ENCODE data around the gene PCYOX1L. TPM values are rescaled to one million over a fixed set of nuclear protein-coding genes. Genes with fewer than 3 reads are reported as not detected.

PCYOX1L gene
- total and polyA plus RNA-seq, 8 donors = 2.1 to 13.4 (median 4.1) TPM; not detected in 1

- DNase-seq = no peak
- Histone ChIP-seq H3K4me3 (peak overlapping the region; percentile 46 to 63 (median 59)), H3K27ac (peak overlapping the region in 4 of 5 donors; percentile 88 to 95 (median 90)), H3K4me1 (peaks cover 4 to 26% (median 22%) of the 10 kb centered on the region in 4 donors), H3K27me3 (no peaks in the 10 kb centered on the region), H3K36me3 (peaks cover 0 to 75% (median 5%) of the 10 kb centered on the region in 4 donors), H3K9me3 (no peaks in the 10 kb centered on the region)
- TF ChIP-seq CTCF (IDR thresholded peaks at IDR 0.05) (no peak), POLR2A (IDR thresholded peaks at IDR 0.05) (no peak), EP300 (IDR thresholded peaks at IDR 0.05) (no peak), POLR2AphosphoS5 (IDR thresholded peaks at IDR 0.05) (no peak)
- intact Hi-C loops (cut with DNase I; ENCODE audit: low total_unique reads) = no loop called here
- 59 to 81% (median 78%) methylated on average over 5 to 7 of the region's 7 CpGs for WGBS, 5 donors
These were observed 52.2 kb downstream of the PCYOX1L start for GRCh38 chr5:149410071-149410470.

- Histone ChIP-seq H3K9me3 (no peaks in the 10 kb centered on the region), H3K27me3 (no peaks in the 10 kb centered on the region), H3K4me1 (peaks cover 0 to 26% (median 18%) of the 10 kb centered on the region in 4 donors), H3K36me3 (peaks cover 0 to 83% (median 5%) of the 10 kb centered on the region in 4 donors), H3K4me3 (peak overlapping the region; percentile 46 to 63 (median 59)), H3K27ac (peak overlapping the region; percentile 24 to 95 (median 89))
- peak in 1 of 3 donors; percentile 4 for TF ChIP-seq POLR2AphosphoS5 (IDR thresholded peaks at IDR 0.05)
- TF ChIP-seq CTCF (IDR thresholded peaks at IDR 0.05) = no peak
- peak in 1 of 2 donors; percentile 21 for DNase-seq
- 61 to 73% (median 66%) methylated on average over 15 of the region's 15 CpGs for WGBS, 5 donors
- intact Hi-C loops (cut with DNase I; ENCODE audit: low total_unique reads) = no loop called here
These were observed 53.0 kb downstream of the PCYOX1L start for GRCh38 chr5:149410721-149411432.

- no peak for DNase-seq
- Histone ChIP-seq H3K4me1 (peaks cover 0 to 31% (median 21%) of the 10 kb centered on the region in 4 donors), H3K36me3 (peaks cover 0 to 93% (median 5%) of the 10 kb centered on the region in 4 donors), H3K4me3 (peak overlapping the region; percentile 46 to 63 (median 59)), H3K27me3 (no peaks in the 10 kb centered on the region), H3K9me3 (no peaks in the 10 kb centered on the region), H3K27ac (peak overlapping the region in 4 of 5 donors; percentile 88 to 95 (median 90))
- TF ChIP-seq POLR2AphosphoS5 (IDR thresholded peaks at IDR 0.05) (no peak), EP300 (IDR thresholded peaks at IDR 0.05) (no peak), POLR2A (IDR thresholded peaks at IDR 0.05) (no peak), CTCF (IDR thresholded peaks at IDR 0.05) (no peak)
- intact Hi-C loops (cut with DNase I; ENCODE audit: low total_unique reads) = no loop called here
- WGBS, 5 donors = 56 to 82% (median 76%) methylated on average over 3 to 9 of the region's 9 CpGs
These were observed 54.1 kb downstream of the PCYOX1L start for GRCh38 chr5:149411738-149412519.

GRCh38 chr5:149412783-149413476 lies 55.1 kb downstream of the PCYOX1L start:
- no peak for DNase-seq
- Histone ChIP-seq H3K9me3 (no peaks in the 10 kb centered on the region), H3K4me1 (peaks cover 0 to 41% (median 27%) of the 10 kb centered on the region in 4 donors), H3K27ac (peak overlapping the region; percentile 37 to 95 (median 89)), H3K4me3 (peak overlapping the region; percentile 46 to 63 (median 59)), H3K27me3 (no peaks in the 10 kb centered on the region), H3K36me3 (peaks cover 0 to 85% (median 5%) of the 10 kb centered on the region in 4 donors)
- WGBS, 5 donors = 67 to 86% (median 74%) methylated on average over 7 to 8 of the region's 8 CpGs
- intact Hi-C loops (cut with DNase I; ENCODE audit: low total_unique reads) = no loop called here
- TF ChIP-seq POLR2AphosphoS5 (IDR thresholded peaks at IDR 0.05) (peak in 1 of 3 donors; percentile 11), POLR2A (IDR thresholded peaks at IDR 0.05) (no peak)

Data from stomach (tissue), 9 donors.